Liver (tissue), 3 donors: ENCODE measurements around the gene AQP9.

ENCODE experiments used
- CTCF ChIP-seq: fragments of 150-350 bp; IDR thresholded peaks from 2 replicates; pipeline ENCODE4 v1.5.1; 2017; ENCODE audit warnings: improper control_type of control experiment, low read depth, low read length; ENCODE audit not compliant: missing input control
- FOXA1 ChIP-seq: IDR thresholded peaks from 2 replicates; pipeline ENCODE4 v1.6.1; 2016; ENCODE audit warnings: antibody characterized with exemption
- GABPA ChIP-seq, 2 donors: IDR thresholded peaks in 1 of 2; conservative IDR thresholded peaks in 1 of 2; 2 replicates each; pipeline ENCODE4 v1.6.1; 2016; ENCODE audit warnings: antibody characterized with exemption in 2 of 2, mild to moderate bottlenecking in 1 of 2, moderate library complexity in 1 of 2
- JUND ChIP-seq, 2 donors: IDR thresholded peaks; 2 replicates each; pipeline ENCODE4 v1.6.1; 2016; ENCODE audit warnings: antibody characterized with exemption in 2 of 2
- RAD21 ChIP-seq, 2 donors: IDR thresholded peaks; 2 replicates each; pipeline ENCODE4 v1.6.1; 2016; ENCODE audit warnings: antibody characterized with exemption in 2 of 2, mild to moderate bottlenecking in 2 of 2
- SP1 ChIP-seq: IDR thresholded peaks from 2 replicates; pipeline ENCODE4 v1.6.1; 2018; ENCODE audit warnings: antibody characterized with exemption, mild to moderate bottlenecking
- YY1 ChIP-seq: IDR thresholded peaks from 2 replicates; pipeline ENCODE4 v1.6.1; 2016; ENCODE audit warnings: antibody characterized with exemption, mild to moderate bottlenecking
- TF ChIP-seq, protein P1 (sequence below): IDR thresholded peaks from 2 replicates; pipeline ENCODE4 v1.6.1; 2016; ENCODE audit warnings: antibody characterized with exemption, mild to moderate bottlenecking
- donor health status: healthy.
- donor health status: healthy.

DNA sequence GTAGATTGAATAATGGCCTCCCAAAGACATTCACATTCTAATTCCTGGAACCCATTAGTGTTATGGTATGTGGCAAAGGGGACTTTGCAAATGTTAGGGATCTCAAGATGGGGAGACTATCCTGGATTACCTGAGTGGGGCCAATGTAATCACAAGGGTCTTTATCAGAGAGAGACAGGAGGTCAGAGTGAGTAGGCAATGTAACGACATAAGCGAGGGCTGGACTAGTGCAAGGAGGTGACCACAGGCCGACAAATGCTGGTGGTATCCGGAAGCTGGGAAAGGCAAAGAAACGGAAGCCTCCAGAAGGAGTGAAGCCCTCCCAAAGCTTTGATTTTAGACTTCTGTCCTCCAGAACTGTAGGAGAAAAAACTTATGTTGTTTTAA, 26.5 kb upstream of the AQP9 start:
- TF ChIP-seq CTCF: no peak
- no peak for TF ChIP-seq RAD21 (IDR thresholded peaks at IDR 0.05)
- TF ChIP-seq FOXA1: no peak
- no peak for TF ChIP-seq YY1
- TF ChIP-seq SP1: no peak
- TF ChIP-seq, protein P1, sequence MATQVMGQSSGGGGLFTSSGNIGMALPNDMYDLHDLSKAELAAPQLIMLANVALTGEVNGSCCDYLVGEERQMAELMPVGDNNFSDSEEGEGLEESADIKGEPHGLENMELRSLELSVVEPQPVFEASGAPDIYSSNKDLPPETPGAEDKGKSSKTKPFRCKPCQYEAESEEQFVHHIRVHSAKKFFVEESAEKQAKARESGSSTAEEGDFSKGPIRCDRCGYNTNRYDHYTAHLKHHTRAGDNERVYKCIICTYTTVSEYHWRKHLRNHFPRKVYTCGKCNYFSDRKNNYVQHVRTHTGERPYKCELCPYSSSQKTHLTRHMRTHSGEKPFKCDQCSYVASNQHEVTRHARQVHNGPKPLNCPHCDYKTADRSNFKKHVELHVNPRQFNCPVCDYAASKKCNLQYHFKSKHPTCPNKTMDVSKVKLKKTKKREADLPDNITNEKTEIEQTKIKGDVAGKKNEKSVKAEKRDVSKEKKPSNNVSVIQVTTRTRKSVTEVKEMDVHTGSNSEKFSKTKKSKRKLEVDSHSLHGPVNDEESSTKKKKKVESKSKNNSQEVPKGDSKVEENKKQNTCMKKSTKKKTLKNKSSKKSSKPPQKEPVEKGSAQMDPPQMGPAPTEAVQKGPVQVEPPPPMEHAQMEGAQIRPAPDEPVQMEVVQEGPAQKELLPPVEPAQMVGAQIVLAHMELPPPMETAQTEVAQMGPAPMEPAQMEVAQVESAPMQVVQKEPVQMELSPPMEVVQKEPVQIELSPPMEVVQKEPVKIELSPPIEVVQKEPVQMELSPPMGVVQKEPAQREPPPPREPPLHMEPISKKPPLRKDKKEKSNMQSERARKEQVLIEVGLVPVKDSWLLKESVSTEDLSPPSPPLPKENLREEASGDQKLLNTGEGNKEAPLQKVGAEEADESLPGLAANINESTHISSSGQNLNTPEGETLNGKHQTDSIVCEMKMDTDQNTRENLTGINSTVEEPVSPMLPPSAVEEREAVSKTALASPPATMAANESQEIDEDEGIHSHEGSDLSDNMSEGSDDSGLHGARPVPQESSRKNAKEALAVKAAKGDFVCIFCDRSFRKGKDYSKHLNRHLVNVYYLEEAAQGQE: no peak
- TF ChIP-seq JUND (IDR thresholded peaks at IDR 0.05): no peak
- no peak for TF ChIP-seq GABPA (IDR thresholded peaks at IDR 0.05 in 1 of 2, conservative IDR thresholded peaks at IDR 0.05 in 1 of 2)
